ENCODE results near the gene LEP.
A peak's percentile ranks its signal among the peaks of the same experiment; 100 is the strongest.

Gene LEP

GRCh38 chr7:128240696-128241386, at the start of gene LEP:
TSS of gene LEP (plus strand) at chr7:128241278. CDS start at chr7:128252019, 10,741 bp downstream.
- no peak for DNase-seq (ENCODE audit: low spot score)

- DNase-seq (ENCODE audit: low spot score), result no peak
Observed at GRCh38 chr7:128192497-128193142, 48.5 kb upstream of the LEP start.

GRCh38 chr7:128194533-128195282, 46.4 kb upstream of the LEP start:
- DNase-seq (ENCODE audit: low spot score), result no peak

GRCh38 chr7:128197589-128197988, 43.5 kb upstream of the LEP start:
- no peak for DNase-seq (ENCODE audit: low spot score)

- no peak for DNase-seq (ENCODE audit: low spot score)
Observed at GRCh38 chr7:128197989-128198580, 43.0 kb upstream of the LEP start.

- DNase-seq (ENCODE audit: low spot score), result no peak
Observed at GRCh38 chr7:128200376-128200775, 40.7 kb upstream of the LEP start.

GRCh38 chr7:128201067-128201689, 39.9 kb upstream of the LEP start:
- DNase-seq (ENCODE audit: low spot score), result no peak

GRCh38 chr7:128201690-128202085, 39.4 kb upstream of the LEP start:
- DNase-seq (ENCODE audit: low spot score), result no peak

- no peak for DNase-seq (ENCODE audit: low spot score)
Observed at GRCh38 chr7:128202287-128202957, 38.7 kb upstream of the LEP start.

GRCh38 chr7:128203047-128203491, 38.0 kb upstream of the LEP start:
- no peak for DNase-seq (ENCODE audit: low spot score)

GRCh38 chr7:128203710-128204214, 37.3 kb upstream of the LEP start:
- no peak for DNase-seq (ENCODE audit: low spot score)

GRCh38 chr7:128204455-128204854, 36.6 kb upstream of the LEP start:
- no peak for DNase-seq (ENCODE audit: low spot score)

GRCh38 chr7:128205068-128205467, 36.0 kb upstream of the LEP start:
- no peak for DNase-seq (ENCODE audit: low spot score)

GRCh38 chr7:128206017-128206746, 34.9 kb upstream of the LEP start:
- DNase-seq (ENCODE audit: low spot score), result no peak

- no peak for DNase-seq (ENCODE audit: low spot score)
Observed at GRCh38 chr7:128206747-128207500, 34.2 kb upstream of the LEP start.

GRCh38 chr7:128207609-128208008, 33.5 kb upstream of the LEP start:
- no peak for DNase-seq (ENCODE audit: low spot score)

- DNase-seq (ENCODE audit: low spot score), result peak; percentile 80
Observed at GRCh38 chr7:128209229-128210035, 31.6 kb upstream of the LEP start.

- no peak for DNase-seq (ENCODE audit: low spot score)
Observed at GRCh38 chr7:128210036-128210347, 31.1 kb upstream of the LEP start.
